ENCODE results near the gene SLC12A9.
A peak's percentile ranks its signal among the peaks of the same experiment; 100 is the strongest.
"Not testable (repeated sequence)": the region's sequence is repeated elsewhere in the genome, so short reads cannot be mapped to it uniquely, and the experiment has no call there.

Gene SLC12A9

GRCh38 chr7:100894860-100895700 is 42.6 kb downstream of the SLC12A9 start:
- peak in 32 of 56 donors; percentile 7 to 79 (median 36) for DNase-seq

- DNase-seq = no peak
Measured at GRCh38 chr7:100895701-100895955, 43.1 kb downstream of the SLC12A9 start, which contains the start of gene ACHE. Gene ACHE (minus strand): TSS chr7:100895888. CDS start chr7:100894232, 1,656 bp downstream.

- peak in 24 of 56 donors; percentile 16 to 60 (median 34) for DNase-seq
Measured at GRCh38 chr7:100895956-100896731, 43.6 kb downstream of the SLC12A9 start.

GRCh38 chr7:100896732-100897608 is 44.5 kb downstream of the SLC12A9 start:
- DNase-seq = peak in 41 of 56 donors; percentile 16 to 79 (median 45)

GRCh38 chr7:100897772-100898454 is 45.4 kb downstream of the SLC12A9 start:
- DNase-seq = no peak

- no peak for DNase-seq
Measured at GRCh38 chr7:100899432-100899831, 46.9 kb downstream of the SLC12A9 start.

GRCh38 chr7:100900978-100901377 is 48.5 kb downstream of the SLC12A9 start:
- DNase-seq = no peak

GRCh38 chr7:100901921-100902332 is 49.4 kb downstream of the SLC12A9 start:
- DNase-seq = no peak

GRCh38 chr7:100902638-100903037 is 50.1 kb downstream of the SLC12A9 start:
- no peak for DNase-seq

GRCh38 chr7:100908512-100908911 is 56.0 kb downstream of the SLC12A9 start:
- DNase-seq = no peak

GRCh38 chr7:100910443-100910842 is 57.9 kb downstream of the SLC12A9 start:
- DNase-seq = not testable (repeated sequence)

- DNase-seq = no peak
Measured at GRCh38 chr7:100911484-100911883, 59.0 kb downstream of the SLC12A9 start.

GRCh38 chr7:100914208-100914878 is 61.8 kb downstream of the SLC12A9 start:
- DNase-seq = no peak

- no peak for DNase-seq
Measured at GRCh38 chr7:100914879-100915447, 62.5 kb downstream of the SLC12A9 start.
